OCI-M1 (cell line): ENCODE data around the gene HES6.

Source experiments
- DNase-seq: peaks from one replicate; lab custom pipeline; 2025; lab: John Stamatoyannopoulos, UW

The HES6 gene, protein sequence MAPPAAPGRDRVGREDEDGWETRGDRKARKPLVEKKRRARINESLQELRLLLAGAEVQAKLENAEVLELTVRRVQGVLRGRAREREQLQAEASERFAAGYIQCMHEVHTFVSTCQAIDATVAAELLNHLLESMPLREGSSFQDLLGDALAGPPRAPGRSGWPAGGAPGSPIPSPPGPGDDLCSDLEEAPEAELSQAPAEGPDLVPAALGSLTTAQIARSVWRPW

DNA sequence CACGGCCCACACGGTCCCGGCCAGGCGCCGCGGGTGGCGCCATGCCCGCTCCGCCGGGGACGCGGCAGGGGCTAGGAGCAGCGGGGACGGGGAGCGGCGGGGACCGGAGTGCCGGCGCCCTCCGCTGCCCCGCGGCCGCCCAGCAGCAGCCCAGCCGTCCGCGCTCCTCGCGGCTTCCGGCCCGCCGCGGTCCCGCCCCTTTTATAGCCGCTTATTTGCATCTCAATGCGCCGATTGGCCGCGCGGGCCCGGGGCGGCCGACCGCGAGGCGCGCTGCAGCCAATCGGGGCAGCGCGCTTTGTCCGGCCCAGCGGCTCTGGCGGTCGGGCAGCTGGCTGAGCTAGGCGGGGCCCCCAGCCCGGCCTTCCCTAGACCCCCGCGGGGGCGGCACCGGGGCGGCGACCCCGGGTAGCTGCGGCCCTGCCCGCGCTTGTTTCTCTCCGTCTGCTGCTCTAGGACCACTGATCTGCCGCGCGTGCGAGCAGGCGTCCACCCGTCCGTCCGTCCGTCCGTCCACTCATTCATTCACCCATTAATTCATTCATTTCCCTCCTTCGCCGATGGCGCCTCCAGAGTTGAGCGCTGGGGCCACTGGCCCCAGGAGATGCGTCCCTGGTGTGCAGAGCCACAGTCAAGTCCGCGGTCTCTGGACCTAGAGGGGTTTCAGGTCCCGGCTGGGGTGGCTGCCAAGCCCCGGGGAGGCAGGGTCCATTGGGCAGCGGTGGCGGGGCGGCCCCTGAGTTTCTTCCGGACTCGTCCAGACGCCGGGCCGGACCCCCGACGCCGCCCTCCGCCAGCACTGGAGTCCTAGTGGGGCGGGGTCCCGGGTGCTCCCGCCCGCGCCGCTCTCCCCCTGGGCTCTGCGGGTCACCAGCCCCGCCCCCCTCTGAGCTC is at the start of gene HES6:
TSS of gene HES6 (minus strand) at position 176 of the 894 bp plus-strand sequence. CDS start at position 43, 133 bp downstream.
- DNase-seq = peak; percentile 94

DNA sequence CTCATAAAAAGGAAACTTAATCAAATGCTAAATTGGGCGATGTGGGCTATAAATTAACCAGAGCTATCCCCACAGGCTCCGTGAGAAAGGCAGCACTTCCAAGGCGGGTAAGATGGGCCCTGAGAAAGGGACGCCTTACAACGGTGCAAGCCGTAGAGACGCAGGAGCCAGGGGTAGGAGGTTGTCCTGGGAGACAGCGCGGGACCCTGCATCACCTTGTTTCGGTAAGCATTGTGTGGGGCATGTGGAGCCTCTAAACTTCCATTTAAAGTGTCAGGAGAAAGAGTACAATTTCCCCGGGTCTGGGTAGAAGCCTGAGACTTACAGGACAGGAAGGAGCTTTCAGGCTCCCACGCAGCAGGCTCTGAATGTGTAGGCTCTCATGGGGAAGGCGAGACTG is 49.7 kb upstream of the HES6 start:
- no peak for DNase-seq

DNA sequence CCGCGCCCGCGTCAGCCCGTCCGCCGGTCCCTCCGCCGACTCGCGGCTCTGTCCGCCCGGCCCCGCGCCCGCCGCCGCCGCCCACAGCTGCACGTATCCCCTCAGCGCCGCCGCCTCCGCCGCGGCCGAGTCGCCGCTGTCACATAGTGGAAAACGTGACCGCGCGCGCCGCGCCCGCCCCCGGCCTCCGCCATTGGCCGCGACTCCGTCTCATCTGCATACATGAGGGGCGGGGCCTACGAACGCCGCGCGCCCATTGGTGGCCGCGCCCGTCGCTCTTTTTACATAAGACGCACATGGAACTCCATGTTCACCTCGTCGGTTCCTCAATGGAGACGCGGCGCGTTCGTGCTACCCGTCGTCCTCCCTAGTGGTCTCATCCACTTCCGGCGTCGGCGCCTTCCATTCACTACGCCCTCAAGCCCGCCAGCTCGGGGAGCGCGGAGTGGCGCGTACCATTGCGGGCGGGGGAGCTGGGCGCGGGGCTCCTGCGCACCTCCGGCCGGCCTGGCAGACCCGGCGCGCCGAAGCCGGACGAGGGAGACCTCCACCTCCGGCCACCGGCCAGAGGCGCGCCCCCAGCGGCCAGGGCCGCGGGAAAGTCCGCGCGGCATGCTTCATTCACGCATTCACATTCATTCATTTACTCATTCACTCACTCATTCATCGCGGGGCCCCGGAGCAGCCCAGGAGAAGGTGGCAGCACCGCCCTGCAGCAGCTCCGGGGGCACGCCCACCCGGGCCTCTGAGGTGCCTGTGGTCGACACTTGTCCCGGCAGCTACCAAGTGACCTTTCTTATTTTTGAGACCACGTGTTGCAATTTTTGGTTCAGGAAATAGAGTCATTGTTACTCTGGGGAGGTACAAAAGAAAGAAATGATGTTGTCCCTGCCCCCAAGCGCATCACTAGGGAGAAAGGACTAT is 49.1 kb upstream of the HES6 start:
- DNase-seq = peak; percentile 99

DNA sequence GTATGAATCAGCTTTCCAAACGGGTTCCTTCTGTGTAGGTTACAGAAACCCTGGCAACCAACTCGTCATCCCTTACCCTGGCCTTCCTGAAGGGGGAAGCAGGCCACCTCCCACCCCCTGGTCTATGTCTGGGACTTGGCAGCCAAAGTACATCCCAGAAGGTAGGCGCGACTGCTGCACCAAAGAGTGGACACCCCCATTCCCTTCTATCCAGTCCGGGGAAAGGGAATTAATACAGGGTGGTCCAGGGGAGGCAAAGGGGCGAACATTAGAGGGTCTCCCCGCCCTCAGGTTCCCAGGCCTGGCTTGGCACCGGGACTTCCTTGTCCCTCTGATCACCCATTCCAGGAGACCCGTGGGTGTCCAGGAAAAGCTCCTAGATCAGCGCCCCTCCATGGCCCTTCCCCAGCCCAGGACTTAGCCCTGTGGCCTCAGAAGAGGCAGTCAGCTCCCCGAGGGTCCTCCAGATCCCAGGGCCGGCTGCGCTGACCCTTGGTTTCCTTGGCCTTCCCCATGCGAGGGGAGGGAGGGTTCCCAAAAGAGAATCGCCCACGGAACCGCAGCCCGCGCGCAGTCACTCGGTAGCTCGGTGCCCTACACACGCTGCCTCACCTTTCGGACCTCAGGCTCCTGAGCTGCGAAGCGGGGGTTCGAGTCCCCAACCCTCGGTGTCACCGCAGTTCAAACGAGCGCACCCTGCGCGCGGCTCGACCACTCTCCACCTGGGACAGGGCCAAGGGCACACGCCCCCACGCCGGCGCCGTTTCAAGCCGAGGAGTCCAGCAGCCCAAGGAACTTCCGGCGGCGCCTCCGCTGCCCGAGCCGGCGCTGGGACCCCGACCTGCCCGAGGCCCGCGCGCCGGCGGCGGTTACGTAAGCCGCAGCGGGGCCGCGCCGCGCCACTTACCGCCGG is 48.2 kb upstream of the HES6 start, which contains the start of gene PER2:
TSS of gene PER2 (minus strand) at position 874 of the 913 bp plus-strand sequence. CDS start 10,674 bp downstream, outside the sequence.
- DNase-seq = peak; percentile 34

DNA sequence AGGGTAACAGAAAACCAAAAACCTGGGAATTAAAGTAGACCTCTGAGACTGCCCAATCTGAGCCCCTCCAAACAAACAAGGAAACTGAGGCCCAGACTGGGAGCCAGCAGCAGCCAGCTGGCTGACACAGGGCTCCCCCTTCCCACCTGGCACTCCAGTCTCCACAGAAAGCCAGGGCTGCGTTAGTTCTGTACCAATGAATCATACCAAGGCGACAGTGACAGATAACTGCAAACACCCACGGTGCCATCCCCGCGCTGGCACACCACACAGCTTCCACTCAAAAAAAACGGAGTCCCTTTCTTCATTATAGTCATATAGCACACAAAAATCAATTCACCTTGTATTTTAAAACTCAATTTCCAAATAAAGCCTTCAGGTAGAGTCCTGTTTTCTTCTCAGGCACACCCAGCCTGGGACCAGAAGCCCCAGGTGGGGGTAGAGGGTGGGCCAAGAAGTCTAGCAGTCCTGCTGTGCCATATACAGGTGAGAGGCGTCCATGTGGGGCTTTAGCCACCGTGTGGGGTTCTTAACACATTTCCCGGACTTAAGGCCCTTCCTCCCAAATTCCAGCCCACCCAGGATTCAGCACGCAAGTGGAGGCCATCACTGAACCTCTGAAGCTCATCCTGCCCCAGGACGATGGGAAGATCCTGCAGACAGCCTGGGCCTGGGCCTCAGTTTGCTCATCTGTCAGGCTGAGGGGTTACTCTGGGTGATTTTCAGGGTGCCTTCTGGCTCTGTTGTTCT is 47.3 kb upstream of the HES6 start:
- no peak for DNase-seq

DNA sequence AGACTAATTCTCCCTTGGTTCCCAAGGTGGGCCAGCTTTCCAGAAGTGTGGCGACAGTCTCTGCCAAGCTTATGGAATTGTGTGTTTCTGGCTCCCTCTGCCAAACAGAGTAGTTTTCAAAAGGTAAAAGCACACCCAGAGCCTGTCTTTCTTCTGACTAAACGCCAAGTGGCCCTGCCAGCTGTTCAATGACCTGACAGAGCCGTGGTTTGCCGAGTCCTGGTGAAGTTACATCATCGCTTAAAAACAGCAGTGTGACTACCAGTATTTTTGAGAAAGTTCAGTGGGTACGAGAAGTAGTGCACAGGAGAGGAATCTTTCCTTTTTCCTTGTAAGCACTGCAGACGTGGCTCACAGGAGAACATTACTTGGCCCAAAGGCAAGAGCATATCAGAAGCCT is 46.7 kb upstream of the HES6 start:
- DNase-seq = no peak

DNA sequence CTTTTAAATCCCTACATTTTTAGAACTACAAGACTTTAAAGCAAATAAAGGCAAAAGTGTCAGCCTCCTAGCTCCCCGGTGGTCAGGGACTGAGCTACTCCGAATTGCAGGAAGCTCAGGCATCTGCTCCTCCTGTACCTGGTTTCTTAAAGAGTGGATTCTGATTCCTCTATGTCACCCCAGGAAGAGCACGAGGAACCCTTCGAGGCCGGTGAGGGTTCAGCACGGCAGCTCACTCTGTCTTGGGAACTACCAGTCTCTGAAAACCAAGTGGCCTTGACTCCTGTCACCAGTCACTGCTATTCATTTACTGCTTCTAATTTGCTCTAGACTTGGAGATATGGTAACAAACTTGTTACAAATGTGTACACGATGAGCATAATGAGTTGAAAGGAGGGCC is 46.3 kb upstream of the HES6 start:
- no peak for DNase-seq

DNA sequence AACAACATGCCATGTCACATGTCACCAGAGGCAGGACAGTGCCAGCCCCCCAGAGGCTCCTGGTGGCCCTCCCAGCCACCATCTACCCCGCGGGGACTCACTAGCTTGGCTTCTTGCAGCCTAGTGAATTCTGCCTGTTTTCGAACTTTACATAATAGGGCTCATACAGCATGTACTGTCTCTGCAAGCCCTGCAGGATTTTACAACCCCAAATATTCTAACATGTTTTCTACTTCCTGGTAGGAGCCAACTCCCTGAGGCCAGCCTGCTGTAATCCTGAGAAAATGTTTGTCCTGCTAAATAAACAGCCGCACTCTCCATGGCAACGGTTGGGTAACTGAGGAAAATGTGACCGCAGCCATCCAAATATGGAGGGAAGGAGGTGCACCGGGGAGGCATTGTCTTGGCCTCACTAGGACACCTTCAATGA is 45.8 kb upstream of the HES6 start:
- no peak for DNase-seq

DNA sequence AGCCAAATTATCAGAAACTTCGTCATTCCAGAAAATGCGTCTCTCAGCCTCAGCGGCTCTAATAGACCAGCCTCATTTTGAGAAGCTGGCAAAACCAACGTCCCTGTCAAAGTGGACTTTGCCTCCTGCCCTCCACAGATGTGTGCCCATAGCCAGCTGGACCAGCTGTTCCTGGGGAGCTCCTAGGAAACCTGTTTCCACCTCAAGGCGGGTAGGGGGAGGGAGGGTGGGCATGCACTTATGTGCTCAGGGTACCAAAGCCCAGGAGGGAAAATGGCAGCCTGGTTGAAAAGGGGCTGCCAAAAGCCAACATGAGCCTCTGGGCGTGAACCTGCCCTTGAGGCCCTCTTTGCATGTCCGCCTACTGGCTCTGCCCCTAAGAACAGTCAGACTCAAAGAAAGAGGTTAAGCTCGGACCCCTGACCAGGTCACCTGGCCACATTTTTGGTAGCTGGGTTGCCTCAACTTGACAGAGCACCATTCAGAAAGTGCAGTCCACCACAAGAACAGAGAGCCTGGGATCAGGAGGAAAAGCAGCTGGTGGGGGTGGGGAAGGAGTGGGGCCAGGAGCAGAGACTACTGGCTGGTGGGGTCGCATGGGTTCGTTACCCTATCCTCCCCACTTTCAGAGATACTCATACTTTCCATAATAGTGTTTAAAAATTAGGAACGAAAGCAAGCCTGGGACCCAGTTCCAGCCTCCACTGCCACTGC is 45.1 kb upstream of the HES6 start:
- DNase-seq = no peak

DNA sequence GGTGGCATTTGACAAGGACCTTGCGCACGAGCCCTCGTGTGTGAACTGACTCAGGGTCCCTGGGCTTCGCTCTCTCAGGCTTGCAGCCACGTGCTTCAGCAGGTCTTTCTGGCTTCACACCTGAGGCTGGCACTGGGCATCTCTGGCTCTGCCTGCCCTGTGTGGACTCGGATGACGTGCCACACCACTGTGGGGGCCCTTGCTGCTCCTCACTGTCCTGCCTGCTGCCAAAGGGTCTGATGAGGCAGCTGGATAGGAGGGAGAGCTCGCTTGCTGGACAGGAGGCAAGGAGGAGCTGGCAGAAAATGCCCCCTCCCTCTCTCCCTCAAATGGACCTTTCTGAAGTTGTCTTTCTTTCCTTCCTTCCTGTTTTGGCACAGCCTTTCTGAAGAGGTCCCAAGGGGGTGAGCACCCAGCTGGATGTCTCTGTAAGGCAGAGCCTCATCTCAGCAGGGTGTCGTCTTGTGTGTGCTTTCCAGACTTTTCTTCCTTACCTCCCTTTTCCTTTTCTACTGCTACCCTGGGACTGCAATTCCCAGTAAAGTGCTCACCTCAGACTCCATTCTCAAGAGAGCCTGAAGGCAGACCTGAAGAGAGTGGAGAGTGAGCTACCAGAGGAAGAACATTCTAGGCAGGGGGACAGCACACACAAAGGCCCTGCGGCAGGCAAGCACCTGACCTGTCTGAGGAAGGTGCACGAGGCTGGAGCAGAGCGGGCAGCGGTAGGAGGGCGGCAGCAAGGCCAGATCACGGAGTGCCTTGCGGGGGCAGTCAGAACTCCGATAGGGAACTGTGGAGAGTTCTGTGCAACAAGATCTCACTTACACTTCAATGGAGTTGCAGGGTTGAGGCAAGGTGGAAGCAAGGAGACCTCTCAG is 43.3 kb upstream of the HES6 start:
- DNase-seq = no peak

DNA sequence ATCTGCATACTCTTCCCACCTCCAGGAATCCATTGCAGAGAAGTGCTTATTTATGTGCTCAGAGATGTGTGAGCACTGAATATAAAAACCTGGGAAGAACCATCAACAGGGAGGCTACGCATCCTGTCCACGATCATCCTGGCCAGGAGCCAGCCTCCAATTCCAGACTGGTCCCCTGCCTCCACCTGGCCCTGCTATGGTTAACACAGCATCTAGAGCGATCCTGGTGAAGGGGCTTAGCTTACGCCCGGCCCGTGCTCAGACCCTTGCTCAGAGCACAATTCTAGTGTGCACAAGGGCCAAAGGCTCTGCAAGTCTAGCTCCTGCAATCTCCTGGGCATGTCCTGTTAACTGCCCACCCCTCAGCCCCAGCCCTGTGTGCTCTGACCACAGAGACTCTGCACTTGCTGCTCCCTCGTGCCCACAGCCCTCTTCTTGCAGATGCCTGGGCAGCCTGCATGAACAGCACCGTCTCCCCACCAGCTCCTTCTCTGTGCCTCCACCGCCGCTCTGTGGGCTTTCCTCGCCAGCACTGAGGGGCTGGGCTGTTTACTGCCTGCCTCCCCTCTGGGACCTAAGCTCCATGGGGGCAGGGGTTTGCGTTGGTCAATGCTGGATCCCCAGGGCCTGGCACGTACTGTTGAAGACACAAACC is 42.1 kb upstream of the HES6 start:
- no peak for DNase-seq

DNA sequence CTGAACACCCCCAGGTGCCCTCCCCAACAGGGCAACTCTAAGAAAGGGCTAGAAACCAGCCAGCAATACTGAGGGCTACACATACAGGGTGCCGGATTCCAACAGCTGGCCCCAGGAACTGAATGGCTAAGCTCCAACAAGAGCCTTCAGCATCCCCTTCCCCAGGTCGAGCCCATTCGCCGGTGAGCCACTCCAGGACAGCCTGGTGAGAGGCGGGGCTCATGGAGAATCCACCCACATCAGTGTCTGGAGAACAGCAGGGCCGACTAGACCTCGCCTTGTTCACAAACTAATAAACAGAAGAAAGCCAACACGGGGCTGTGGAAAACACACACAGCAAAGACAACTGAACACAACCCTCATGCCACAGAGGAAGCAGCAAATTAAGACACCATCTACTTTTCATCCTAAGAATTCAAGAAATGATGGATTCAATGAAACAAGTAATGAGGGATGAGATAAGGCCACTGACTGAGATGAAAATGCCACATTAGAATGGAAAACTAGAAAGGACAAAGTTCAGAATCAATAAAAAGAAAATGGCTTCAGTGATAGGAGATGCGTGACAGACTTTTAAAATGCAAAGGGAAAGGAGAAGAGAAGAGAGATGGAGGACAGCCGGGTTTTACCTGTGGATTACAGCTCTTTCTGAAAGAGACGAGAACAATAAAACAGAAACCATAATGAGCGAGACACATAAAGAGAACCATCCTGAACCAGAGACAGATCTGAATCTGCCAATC is 40.4 kb upstream of the HES6 start:
- DNase-seq = no peak

DNA sequence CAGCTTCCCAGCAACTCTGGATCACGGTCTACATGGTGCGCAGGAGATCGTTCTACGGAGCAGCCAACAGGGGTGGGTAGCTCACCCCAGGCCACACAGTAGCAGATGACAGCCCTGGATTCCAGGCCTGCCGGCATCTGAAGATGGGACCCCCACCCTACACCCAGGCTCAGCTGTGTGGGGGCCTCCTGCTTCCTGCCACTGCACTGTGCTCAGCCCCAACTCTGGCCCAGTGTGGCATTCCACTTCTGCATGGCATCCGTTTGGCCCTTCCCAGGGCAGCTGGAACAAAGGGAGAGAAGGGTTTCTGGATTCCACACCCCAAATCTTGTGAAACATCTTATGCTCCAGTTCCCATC is 39.5 kb upstream of the HES6 start:
- DNase-seq = no peak

DNA sequence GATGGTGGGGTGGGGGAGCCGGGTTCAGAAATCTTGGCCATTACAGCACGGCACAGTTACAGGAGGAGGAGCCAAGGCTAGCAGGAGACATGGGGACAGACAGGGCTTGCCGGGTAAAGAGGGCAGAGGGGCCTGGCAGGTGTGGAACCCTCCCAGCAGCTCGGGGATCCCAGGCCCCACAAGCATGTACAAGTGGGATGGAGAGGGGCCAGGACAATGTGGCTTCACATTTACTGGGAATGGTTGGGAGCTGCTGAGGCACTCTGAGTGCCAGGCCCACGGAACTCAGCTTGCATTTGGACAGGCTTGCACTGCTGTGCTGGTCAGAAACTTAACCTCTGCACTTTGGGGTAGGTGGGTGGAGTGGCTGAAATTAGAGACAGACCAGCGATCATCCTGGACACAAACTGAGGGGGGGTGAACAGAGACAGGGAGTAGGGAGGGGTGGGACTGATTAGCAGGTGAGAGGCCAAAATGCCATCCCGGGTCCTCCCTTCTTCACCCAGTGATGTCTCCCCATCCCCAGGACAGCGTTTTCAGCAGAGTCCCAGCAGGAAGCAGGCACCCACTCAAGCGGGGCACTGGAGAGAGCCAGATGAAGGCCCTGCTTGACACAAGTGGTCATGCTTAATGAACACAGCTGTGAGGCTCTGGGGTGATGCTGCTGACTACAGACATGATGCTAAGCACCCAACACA is 38.9 kb upstream of the HES6 start:
- no peak for DNase-seq

DNA sequence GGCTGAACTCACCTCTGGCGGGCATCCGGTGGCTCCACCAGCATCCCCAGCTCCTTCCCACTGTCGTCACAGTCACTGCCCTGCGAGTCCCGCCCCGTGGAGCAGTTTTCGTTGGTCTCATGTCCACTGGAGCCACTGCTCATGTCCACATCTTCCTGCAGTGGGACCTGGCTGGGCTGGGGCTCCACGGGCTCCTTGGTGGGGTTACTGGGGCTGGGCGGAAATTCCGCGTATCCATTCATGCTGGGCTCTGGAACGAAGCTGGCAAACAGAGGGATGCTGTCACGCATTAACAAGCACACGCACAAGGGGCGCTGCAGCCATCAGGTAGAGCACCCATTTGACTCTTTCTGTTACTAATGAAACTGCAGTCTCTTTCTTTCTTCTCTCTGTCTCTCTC is 37.9 kb upstream of the HES6 start:
- no peak for DNase-seq

DNA sequence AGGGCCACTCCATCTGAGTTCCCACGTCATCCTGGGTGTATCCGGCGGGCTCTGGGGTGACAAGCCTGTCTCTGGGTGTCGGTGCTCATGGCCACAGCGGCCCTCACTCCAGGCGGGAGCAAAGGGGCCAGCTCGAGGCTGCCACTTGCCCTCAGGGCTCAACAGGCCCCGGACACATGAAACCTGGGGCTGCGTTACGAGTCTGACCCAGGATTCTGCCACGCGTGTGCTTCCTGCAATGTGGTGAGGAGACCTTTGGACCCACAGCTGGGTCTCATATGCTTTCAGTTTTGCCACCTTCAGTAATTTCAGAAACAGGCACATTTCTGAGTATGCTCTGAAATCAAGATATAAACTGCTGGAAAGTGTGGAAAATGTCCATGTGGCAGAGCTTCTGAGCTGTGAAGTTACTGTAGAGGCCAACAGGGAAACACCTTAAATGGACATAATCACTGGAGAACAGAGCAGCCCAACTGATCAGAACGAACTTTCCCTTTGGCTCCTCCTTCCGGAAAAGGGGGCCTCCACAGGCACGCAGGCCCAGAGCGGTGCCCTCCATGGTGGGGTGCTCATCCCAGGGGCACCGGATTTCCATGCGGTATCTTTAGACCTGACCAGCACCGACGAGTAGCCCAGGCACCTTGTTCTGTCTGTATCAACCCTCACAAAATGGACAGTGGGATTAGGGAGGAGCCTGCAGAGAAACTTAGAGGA is 34.5 kb upstream of the HES6 start:
- DNase-seq = no peak
